ENCODE results near the gene PTPN7.

PTPN7 gene

DNA sequence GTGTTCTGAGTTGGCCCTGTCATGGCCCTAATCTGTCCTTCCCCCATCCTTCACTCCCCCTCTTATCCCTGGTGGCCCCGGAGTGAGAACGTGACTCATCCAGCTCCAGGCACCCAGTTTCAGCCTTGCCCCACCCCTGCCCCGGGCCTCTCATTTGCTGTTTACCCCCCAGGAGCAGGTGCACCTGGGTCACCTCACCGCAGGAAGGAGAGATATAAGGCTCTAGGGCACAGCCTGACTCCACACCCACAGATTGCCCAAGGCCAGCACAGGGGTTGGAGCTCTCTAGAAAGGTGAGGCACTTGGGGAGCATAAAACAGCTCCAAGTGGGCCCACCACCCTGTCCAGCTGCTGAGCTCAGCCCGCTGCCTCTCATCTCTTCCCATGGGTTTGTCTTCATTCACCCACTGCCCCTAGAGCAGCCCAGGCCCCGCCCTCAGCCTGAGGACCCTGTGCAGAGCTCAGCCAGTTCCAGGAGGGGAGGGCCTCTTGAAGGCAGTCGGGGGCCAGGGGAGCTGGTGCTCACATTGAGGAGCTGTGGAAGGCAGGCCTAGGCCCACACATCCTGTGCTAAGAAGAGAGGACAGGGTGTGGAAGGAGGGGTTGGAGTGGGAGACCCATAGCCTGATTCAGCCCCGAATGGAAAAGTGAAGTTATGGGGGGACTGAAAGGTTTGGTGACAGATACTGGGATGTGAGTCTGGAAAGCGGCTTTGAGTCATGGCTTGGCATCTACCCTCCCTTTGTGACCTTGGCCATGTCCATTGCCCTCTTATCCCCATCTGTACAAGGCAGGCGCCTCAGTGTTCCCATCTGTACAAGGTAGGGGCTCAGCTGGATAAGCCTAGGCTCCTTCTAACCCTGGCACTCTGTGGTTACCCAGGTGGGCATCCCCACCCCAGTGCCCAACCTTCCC, 53.8 kb downstream of the PTPN7 start:
- no peak for DNase-seq (ENCODE audit: low read depth)
- TF ChIP-seq, protein P1, sequence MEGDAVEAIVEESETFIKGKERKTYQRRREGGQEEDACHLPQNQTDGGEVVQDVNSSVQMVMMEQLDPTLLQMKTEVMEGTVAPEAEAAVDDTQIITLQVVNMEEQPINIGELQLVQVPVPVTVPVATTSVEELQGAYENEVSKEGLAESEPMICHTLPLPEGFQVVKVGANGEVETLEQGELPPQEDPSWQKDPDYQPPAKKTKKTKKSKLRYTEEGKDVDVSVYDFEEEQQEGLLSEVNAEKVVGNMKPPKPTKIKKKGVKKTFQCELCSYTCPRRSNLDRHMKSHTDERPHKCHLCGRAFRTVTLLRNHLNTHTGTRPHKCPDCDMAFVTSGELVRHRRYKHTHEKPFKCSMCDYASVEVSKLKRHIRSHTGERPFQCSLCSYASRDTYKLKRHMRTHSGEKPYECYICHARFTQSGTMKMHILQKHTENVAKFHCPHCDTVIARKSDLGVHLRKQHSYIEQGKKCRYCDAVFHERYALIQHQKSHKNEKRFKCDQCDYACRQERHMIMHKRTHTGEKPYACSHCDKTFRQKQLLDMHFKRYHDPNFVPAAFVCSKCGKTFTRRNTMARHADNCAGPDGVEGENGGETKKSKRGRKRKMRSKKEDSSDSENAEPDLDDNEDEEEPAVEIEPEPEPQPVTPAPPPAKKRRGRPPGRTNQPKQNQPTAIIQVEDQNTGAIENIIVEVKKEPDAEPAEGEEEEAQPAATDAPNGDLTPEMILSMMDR (conservative IDR thresholded peaks at IDR 0.05; ENCODE audit: low read depth, low read length) = no peak
- H3K4me3 ChIP-seq (ENCODE audit: low read length) = no peak overlapping the region

DNA sequence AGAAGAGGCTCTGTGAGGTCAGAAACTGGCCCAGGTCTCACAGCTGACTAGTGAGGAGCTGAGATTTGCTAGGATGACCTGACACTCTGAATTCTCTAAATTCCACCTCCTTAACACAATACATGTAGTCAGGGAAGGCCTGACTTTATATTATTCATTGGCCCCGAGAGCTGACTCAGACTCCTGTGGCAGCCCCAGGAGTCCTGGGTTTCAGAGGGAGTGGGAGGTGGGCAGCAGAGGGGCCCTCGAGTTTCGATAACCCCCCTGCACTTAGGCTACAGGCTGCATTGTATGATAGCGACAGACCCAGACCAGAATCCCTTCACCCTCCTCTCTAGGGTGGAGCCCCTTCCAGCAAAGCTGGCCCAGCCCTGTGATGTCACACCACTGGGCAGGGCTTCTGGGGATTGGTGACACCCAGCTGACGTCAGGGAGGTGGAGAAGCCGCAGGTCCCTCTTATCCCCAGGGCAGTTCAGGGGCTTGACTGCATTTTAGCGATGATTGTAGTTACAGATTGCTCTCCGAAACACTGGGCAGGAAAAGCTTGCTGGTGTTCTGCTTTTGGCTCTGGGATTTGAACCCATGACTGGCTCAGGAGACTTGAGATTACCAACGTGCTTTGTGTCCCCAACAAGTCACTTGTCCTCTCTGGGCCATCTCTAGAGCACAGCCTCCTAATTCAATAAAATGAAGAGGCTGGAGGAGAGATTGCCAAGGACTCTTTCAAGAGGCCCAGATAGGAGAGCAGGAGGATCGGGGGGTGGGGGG, 54.6 kb downstream of the PTPN7 start:
- DNase-seq (ENCODE audit: low read depth) = peak; percentile 56
- TF ChIP-seq, protein P1 (conservative IDR thresholded peaks at IDR 0.05; ENCODE audit: low read depth, low read length) = no peak
- no peak overlapping the region for H3K4me3 ChIP-seq (ENCODE audit: low read length)

DNA sequence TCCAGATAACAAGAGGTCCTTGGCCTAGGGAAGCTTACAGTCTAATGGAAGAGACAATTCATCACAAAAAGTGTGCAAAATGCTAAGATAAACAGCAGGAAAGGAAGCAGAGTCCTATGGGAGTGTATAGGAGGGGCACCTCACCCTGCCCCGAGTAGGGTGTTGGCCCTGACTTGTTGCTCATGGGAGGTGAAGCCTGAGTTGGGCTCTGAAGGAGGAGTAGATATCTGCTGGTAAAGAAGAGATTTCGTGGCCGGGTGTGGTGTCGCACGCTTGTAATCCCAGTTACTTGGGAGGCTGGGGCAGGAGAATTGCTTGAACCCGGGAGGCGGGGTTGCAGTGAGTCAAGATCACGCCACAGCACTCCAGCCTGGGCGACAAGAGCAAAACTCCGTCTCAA, 56.3 kb downstream of the PTPN7 start:
- TF ChIP-seq, protein P1 (conservative IDR thresholded peaks at IDR 0.05; ENCODE audit: low read depth, low read length) = no peak
- H3K4me3 ChIP-seq (ENCODE audit: low read length) = no peak overlapping the region
- DNase-seq (ENCODE audit: low read depth) = no peak

DNA sequence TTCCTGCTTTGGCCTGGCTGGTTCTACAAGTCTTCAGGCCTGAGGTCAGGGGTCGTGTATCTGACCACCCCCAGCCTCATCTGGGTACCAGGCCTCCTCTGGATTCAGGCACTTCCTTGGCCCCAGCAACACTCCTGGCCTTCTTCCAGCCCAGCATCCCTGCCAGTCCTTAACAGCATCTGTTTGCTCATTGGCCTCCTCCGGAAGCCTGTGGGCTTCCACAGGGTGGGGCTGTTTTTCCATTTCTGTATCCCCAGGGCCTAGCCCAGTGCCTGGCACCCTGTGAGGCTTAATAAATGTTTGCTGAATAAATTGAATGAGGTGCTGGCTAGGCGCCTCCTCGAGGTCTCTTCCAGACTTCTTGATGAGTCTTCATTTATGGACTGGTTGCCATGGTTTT, 59.2 kb downstream of the PTPN7 start:
- no peak overlapping the region for H3K4me3 ChIP-seq (ENCODE audit: low read length)
- no peak for DNase-seq (ENCODE audit: low read depth)
- TF ChIP-seq, protein P1 (conservative IDR thresholded peaks at IDR 0.05; ENCODE audit: low read depth, low read length) = no peak

Measured in retinal pigment epithelial cell (primary cell).